Measurements from ENCODE around the gene ABHD12.
A peak's percentile ranks its signal among the peaks of the same experiment; 100 is the strongest.

ABHD12 gene

GRCh38 chr20:25252686-25253421, 137.8 kb downstream of the ABHD12 start:
- no peak overlapping the region for H3K27ac ChIP-seq (ENCODE audit: low read depth, low read length)
- H3K36me3 ChIP-seq (ENCODE audit: insufficient read depth, low read length): peaks cover 24% of the 10 kb centered on the region
- H3K27me3 ChIP-seq (ENCODE audit: insufficient read depth, low read length): no peaks in the 10 kb centered on the region
- no peak overlapping the region for H2AFZ ChIP-seq (ENCODE audit: low read length, unreplicated experiment)
- H3K4me3 ChIP-seq (ENCODE audit: low read depth, low read length): peak overlapping the region; percentile 99; the same call in 1 of the 2 replicates
- peaks cover 57% of the 10 kb centered on the region for H3K4me1 ChIP-seq (ENCODE audit: control insufficient read depth, insufficient read depth, low read length, unreplicated experiment)
- H3K79me2 ChIP-seq (ENCODE audit: control insufficient read depth, insufficient read depth, low read length, unreplicated experiment): peaks cover 94% of the 10 kb centered on the region

GRCh38 chr20:25252230-25252651, 138.4 kb downstream of the ABHD12 start:
- Histone ChIP-seq H3K79me2 (ENCODE audit: control insufficient read depth, insufficient read depth, low read length, unreplicated experiment) (peaks cover 91% of the 10 kb centered on the region), H3K27me3 (ENCODE audit: insufficient read depth, low read length) (no peaks in the 10 kb centered on the region), H3K36me3 (ENCODE audit: insufficient read depth, low read length) (peaks cover 24% of the 10 kb centered on the region), H3K4me1 (ENCODE audit: control insufficient read depth, insufficient read depth, low read length, unreplicated experiment) (peaks cover 58% of the 10 kb centered on the region), H3K4me3 (ENCODE audit: low read depth, low read length) (peak overlapping the region; percentile 99), H3K27ac (ENCODE audit: low read depth, low read length) (no peak overlapping the region), H2AFZ (ENCODE audit: low read length, unreplicated experiment) (no peak overlapping the region)

GRCh38 chr20:25251558-25251957, 139.1 kb downstream of the ABHD12 start:
- no peak overlapping the region for H2AFZ ChIP-seq (ENCODE audit: low read length, unreplicated experiment)
- H3K36me3 ChIP-seq (ENCODE audit: insufficient read depth, low read length): peaks cover 24% of the 10 kb centered on the region
- peak overlapping the region; percentile 99 for H3K4me3 ChIP-seq (ENCODE audit: low read depth, low read length)

GRCh38 chr20:25251019-25251418, 139.6 kb downstream of the ABHD12 start:
- H3K4me1 ChIP-seq (ENCODE audit: control insufficient read depth, insufficient read depth, low read length, unreplicated experiment): peaks cover 62% of the 10 kb centered on the region
- H3K79me2 ChIP-seq (ENCODE audit: control insufficient read depth, insufficient read depth, low read length, unreplicated experiment): peaks cover 85% of the 10 kb centered on the region

More at GRCh38 chr20:25251558-25251957, 139.1 kb downstream of the ABHD12 start:
- no peaks in the 10 kb centered on the region for H3K27me3 ChIP-seq (ENCODE audit: insufficient read depth, low read length)
- peaks cover 62% of the 10 kb centered on the region for H3K4me1 ChIP-seq (ENCODE audit: control insufficient read depth, insufficient read depth, low read length, unreplicated experiment)
- H3K79me2 ChIP-seq (ENCODE audit: control insufficient read depth, insufficient read depth, low read length, unreplicated experiment): peaks cover 90% of the 10 kb centered on the region
- H3K27ac ChIP-seq (ENCODE audit: low read depth, low read length): no peak overlapping the region

GRCh38 chr20:25250508-25250907, 140.1 kb downstream of the ABHD12 start:
- Histone ChIP-seq H3K36me3 (ENCODE audit: insufficient read depth, low read length) (peaks cover 21% of the 10 kb centered on the region), H3K27me3 (ENCODE audit: insufficient read depth, low read length) (no peaks in the 10 kb centered on the region), H3K27ac (ENCODE audit: low read depth, low read length) (peak overlapping the region; percentile 10; the same call in 1 of the 2 replicates), H3K4me3 (ENCODE audit: low read depth, low read length) (peak overlapping the region; percentile 99), H3K79me2 (ENCODE audit: control insufficient read depth, insufficient read depth, low read length, unreplicated experiment) (peaks cover 80% of the 10 kb centered on the region), H2AFZ (ENCODE audit: low read length, unreplicated experiment) (no peak overlapping the region), H3K4me1 (ENCODE audit: control insufficient read depth, insufficient read depth, low read length, unreplicated experiment) (peaks cover 62% of the 10 kb centered on the region)

More at GRCh38 chr20:25251019-25251418, 139.6 kb downstream of the ABHD12 start:
- H2AFZ ChIP-seq (ENCODE audit: low read length, unreplicated experiment): no peak overlapping the region
- no peak overlapping the region for H3K27ac ChIP-seq (ENCODE audit: low read depth, low read length)
- H3K27me3 ChIP-seq (ENCODE audit: insufficient read depth, low read length): no peaks in the 10 kb centered on the region
- H3K4me3 ChIP-seq (ENCODE audit: low read depth, low read length): peak overlapping the region; percentile 99
- H3K36me3 ChIP-seq (ENCODE audit: insufficient read depth, low read length): peaks cover 22% of the 10 kb centered on the region

Data from ACC112 (cell line).